ENCODE data around the gene HES1.

DNA sequence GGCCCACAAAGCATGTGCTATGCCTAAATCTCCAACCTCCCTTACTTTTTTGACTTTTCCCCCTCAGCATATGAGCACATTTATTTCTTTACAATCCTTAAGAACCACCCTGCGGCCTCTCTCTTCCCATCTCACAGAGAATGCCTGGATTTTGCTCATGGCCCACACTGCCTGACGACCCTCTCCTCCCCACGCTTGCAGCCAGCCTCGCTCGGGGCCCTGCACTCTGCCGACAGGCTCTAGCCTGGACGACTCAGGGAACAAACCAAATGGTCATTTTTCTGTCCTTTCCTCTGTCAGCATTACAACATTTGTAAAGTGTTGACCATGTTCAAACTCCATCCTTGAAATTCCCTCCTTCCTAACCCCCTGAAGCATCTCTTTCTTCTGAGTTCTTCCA lies 11.7 kb downstream of the HES1 start:
- TF ChIP-seq EZH2 (IDR thresholded peaks at IDR 0.05) (no peak), POLR2AphosphoS5 (IDR thresholded peaks at IDR 0.05; ENCODE audit: borderline replicate concordance, low read depth, low read length) (no peak)

Measured in SK-N-MC (cell line).